WTC11 (cell line): Measurements from ENCODE around the gene SHFL. TPM values are rescaled to one million over a fixed set of nuclear protein-coding genes. Genes with fewer than 3 reads are reported as not detected.

Experiments used
- ATAC-seq: fragments of 200-7000 bp; cut with Tn5 transposase; 2 replicates; pipeline ENCODE4 v1.10.0; 2021; ENCODE audit warnings: mild to moderate bottlenecking, moderate library complexity
- CTCF ChIA-PET: fragments of 300-600 bp; sonication (Branson Sonifier 250); formaldehyde crosslinking; loops from one replicate; lab custom pipeline; 2021; ENCODE audit warnings: antibody characterized with exemption; lab: Charles Lee
- POLR2A ChIA-PET: fragments of 350-600 bp; sonication (Branson Sonifier 250); formaldehyde crosslinking; loops from one replicate; lab custom pipeline; 2021; ENCODE audit warnings: antibody characterized with exemption; lab: Charles Lee
- DNase-seq: peaks from one replicate; pipeline ENCODE4 v3.0.0; 2021; ENCODE audit warnings: low spot score
- H3K27ac Mint-ChIP-seq: 2 replicates; pipeline ENCODE4 v1.8.0; 2021; ENCODE audit warnings: mixed read lengths
- H3K27me3 Mint-ChIP-seq: 2 replicates; pipeline ENCODE4 v1.8.0; 2021; ENCODE audit warnings: low read depth, mild to moderate bottlenecking, moderate library complexity, mixed read lengths
- H3K36me3 Mint-ChIP-seq: 2 replicates; pipeline ENCODE4 v1.8.0; 2021; ENCODE audit warnings: mixed read lengths
- H3K4me1 Mint-ChIP-seq: 2 replicates; pipeline ENCODE4 v1.8.0; 2022; ENCODE audit warnings: mixed read lengths
- H3K4me3 Mint-ChIP-seq: 2 replicates; pipeline ENCODE4 v1.8.0; 2021; ENCODE audit warnings: mild to moderate bottlenecking, moderate library complexity, mixed read lengths
- H3K9me3 Mint-ChIP-seq: 2 replicates; pipeline ENCODE4 v1.8.0; 2021; ENCODE audit warnings: mixed read lengths
- ATF6 ChIP-seq: sonication (generic); formaldehyde crosslinking; IDR thresholded peaks from 2 replicates; pipeline ENCODE4 v1.8.1; 2023; ENCODE audit warnings: mild to moderate bottlenecking, missing genetic modification reagents
- ETV6 ChIP-seq: sonication (generic); formaldehyde crosslinking; IDR thresholded peaks from 2 replicates; pipeline ENCODE4 v1.8.1; 2022; ENCODE audit warnings: mild to moderate bottlenecking, missing genetic modification reagents
- HMGA2 ChIP-seq: fragments of 250-450 bp; sonication (Bioruptor Pico); IDR thresholded peaks from 2 replicates; pipeline ENCODE4 v1.4.0; 2021; ENCODE audit warnings: mild to moderate bottlenecking, moderate library complexity
- JUN ChIP-seq: sonication (generic); formaldehyde crosslinking; IDR thresholded peaks from 2 replicates; pipeline ENCODE4 v1.8.0; 2023; ENCODE audit warnings: mild to moderate bottlenecking, missing genetic modification reagents
- NR2C2 ChIP-seq: sonication (generic); formaldehyde crosslinking; IDR thresholded peaks from 2 replicates; pipeline ENCODE4 v1.8.0; 2022; ENCODE audit warnings: mild to moderate bottlenecking, missing genetic modification reagents
- PRDM15 ChIP-seq: sonication (generic); formaldehyde crosslinking; IDR thresholded peaks from 2 replicates; pipeline ENCODE4 v1.8.0; 2022; ENCODE audit warnings: missing genetic modification reagents
- RORB ChIP-seq: fragments of 250-450 bp; sonication (Bioruptor Pico); IDR thresholded peaks from 2 replicates; pipeline ENCODE4 v1.9.0; 2021; ENCODE audit warnings: mild to moderate bottlenecking
- SOX15 ChIP-seq: fragments of 250-450 bp; sonication (Bioruptor Pico); IDR thresholded peaks from 2 replicates; pipeline ENCODE4 v1.9.0; 2021; ENCODE audit warnings: mild to moderate bottlenecking
- ZNF423 ChIP-seq: fragments of 250-450 bp; sonication (Bioruptor Pico); IDR thresholded peaks from 2 replicates; pipeline ENCODE4 v2.1.2; 2022; ENCODE audit warnings: mild to moderate bottlenecking, moderate library complexity
- ZNF532 ChIP-seq: fragments of 250-450 bp; sonication (Bioruptor Pico); IDR thresholded peaks from 2 replicates; pipeline ENCODE4 v1.9.0; 2021; ENCODE audit warnings: mild to moderate bottlenecking, borderline replicate concordance
- total RNA-seq: library from RNA; stranded (reverse); gene quantifications from 3 replicates; pipeline ENCODE4 v1.2.3, GENCODE V29; 2021
- TF ChIP-seq, protein P1 (sequence below): fragments of 250-450 bp; sonication (Bioruptor Pico); IDR thresholded peaks from 2 replicates; pipeline ENCODE4 v1.9.0; 2021; ENCODE audit warnings: moderate library complexity, mild to moderate bottlenecking, inconsistent platforms, borderline replicate concordance
- TF ChIP-seq, protein P2 (sequence below): sonication (generic); formaldehyde crosslinking; IDR thresholded peaks from 2 replicates; pipeline ENCODE4 v1.8.1; 2022; ENCODE audit warnings: mild to moderate bottlenecking, missing genetic modification reagents, moderate library complexity, borderline replicate concordance
- TF ChIP-seq, protein P3 (sequence below): sonication (generic); formaldehyde crosslinking; IDR thresholded peaks from 2 replicates; pipeline ENCODE4 v1.8.1; 2022; ENCODE audit warnings: missing genetic modification reagents, borderline replicate concordance

Gene SHFL
- total RNA-seq, 1 experiment from 2014 or later: 22.5 TPM

- ChIA-PET POLR2A (no interaction called here), CTCF (interaction anchor here (0.6 to 2.0 kb wide), 7 partner anchors 14 to 251 kb away, joined by 3 to 7 read pairs (median 4); no protein-coding TSS in a partner anchor)
- peaks cover 42% of the 10 kb centered on the region for H3K27me3 Mint-ChIP-seq
- TF ChIP-seq HMGA2: no peak
- TF ChIP-seq, protein P1, sequence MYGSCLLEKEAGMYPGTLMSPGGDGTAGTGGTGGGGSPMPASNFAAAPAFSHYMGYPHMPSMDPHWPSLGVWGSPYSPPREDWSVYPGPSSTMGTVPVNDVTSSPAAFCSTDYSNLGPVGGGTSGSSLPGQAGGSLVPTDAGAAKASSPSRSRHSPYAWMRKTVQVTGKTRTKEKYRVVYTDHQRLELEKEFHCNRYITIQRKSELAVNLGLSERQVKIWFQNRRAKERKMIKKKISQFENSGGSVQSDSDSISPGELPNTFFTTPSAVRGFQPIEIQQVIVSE (CRISPR knock-in tag): no peak
- no peak for TF ChIP-seq ZNF532 (CRISPR knock-in tag)
- TF ChIP-seq, protein P2, sequence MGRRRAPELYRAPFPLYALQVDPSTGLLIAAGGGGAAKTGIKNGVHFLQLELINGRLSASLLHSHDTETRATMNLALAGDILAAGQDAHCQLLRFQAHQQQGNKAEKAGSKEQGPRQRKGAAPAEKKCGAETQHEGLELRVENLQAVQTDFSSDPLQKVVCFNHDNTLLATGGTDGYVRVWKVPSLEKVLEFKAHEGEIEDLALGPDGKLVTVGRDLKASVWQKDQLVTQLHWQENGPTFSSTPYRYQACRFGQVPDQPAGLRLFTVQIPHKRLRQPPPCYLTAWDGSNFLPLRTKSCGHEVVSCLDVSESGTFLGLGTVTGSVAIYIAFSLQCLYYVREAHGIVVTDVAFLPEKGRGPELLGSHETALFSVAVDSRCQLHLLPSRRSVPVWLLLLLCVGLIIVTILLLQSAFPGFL: no peak
- TF ChIP-seq JUN (CRISPR knock-in tag): no peak
- TF ChIP-seq ATF6 (CRISPR knock-in tag): no peak
- no peak for TF ChIP-seq ZNF423 (CRISPR knock-in tag)
- TF ChIP-seq RORB (CRISPR knock-in tag): no peak
- TF ChIP-seq, protein P3, sequence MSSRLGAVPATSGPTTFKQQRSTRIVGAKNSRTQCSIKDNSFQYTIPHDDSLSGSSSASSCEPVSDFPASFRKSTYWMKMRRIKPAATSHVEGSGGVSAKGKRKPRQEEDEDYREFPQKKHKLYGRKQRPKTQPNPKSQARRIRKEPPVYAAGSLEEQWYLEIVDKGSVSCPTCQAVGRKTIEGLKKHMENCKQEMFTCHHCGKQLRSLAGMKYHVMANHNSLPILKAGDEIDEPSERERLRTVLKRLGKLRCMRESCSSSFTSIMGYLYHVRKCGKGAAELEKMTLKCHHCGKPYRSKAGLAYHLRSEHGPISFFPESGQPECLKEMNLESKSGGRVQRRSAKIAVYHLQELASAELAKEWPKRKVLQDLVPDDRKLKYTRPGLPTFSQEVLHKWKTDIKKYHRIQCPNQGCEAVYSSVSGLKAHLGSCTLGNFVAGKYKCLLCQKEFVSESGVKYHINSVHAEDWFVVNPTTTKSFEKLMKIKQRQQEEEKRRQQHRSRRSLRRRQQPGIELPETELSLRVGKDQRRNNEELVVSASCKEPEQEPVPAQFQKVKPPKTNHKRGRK (CRISPR knock-in tag): no peak
- no peak for TF ChIP-seq NR2C2
- TF ChIP-seq SOX15: no peak
- TF ChIP-seq ETV6 (CRISPR knock-in tag): no peak
- TF ChIP-seq PRDM15: no peak
- H3K27ac Mint-ChIP-seq: no peak overlapping the region
- no peak for DNase-seq
- H3K9me3 Mint-ChIP-seq: no peaks in the 10 kb centered on the region
- no peak overlapping the region for H3K4me3 Mint-ChIP-seq
- H3K36me3 Mint-ChIP-seq: no peaks in the 10 kb centered on the region
- ATAC-seq: no peak
- peaks cover 2% of the 10 kb centered on the region; the same call in 1 of the 2 replicates for H3K4me1 Mint-ChIP-seq
Measured at GRCh38 chr19:10100163-10100785, 14.2 kb downstream of the SHFL start.
